Spleen (tissue), 7 donors: ENCODE results near the gene FMN2.

ENCODE experiments used
- CTCF ChIP-seq, 11 experiments: fragments of 200-600 bp in 7 of 11; fragments of 450-650 bp in 4 of 11; sonication (generic) in 4 of 11; IDR thresholded peaks in 8 of 11; conservative IDR thresholded peaks in 3 of 11; 1 replicate in 7 of 11; 2 replicates in 4 of 11; pipeline versions ENCODE4 v1.4.0 to v1.8.0; 2016 to 2021; ENCODE audit warnings: antibody characterized with exemption in 11 of 11, inconsistent platforms in 4 of 11, mild to moderate bottlenecking in 1 of 11
- POLR2A ChIP-seq, 3 donors: fragments of 450-650 bp; IDR thresholded peaks; one replicate each; pipeline ENCODE4 v1.5.1; 2017; ENCODE audit warnings: antibody characterized with exemption in 3 of 3, mild to moderate bottlenecking in 1 of 3
- donor health status: DM: no; HTN: no; CAD: no; lungs with moderate emphysema.
- donor health status: DM: no; HTN: no; CAD: no.
- donor health status: DM: no; HTN: no; CAD: no.

- TF ChIP-seq CTCF (IDR thresholded peaks at IDR 0.05 in 8 of 11, conservative IDR thresholded peaks at IDR 0.05 in 3 of 11) (no peak), POLR2A (IDR thresholded peaks at IDR 0.05) (no peak)
Measured at GRCh38 chr1:240192851-240193250, 101.2 kb downstream of the FMN2 start.
